ENCODE measurements around the gene BCKDHB. TPM values are rescaled to one million over a fixed set of nuclear protein-coding genes. Genes with fewer than 3 reads are reported as not detected.
"Not testable (repeated sequence)": the region's sequence is repeated elsewhere in the genome, so short reads cannot be mapped to it uniquely, and the experiment has no call there.

The BCKDHB gene
- total and polyA plus RNA-seq, 2 donors (not counting 3 experiments of a cell fraction or from before 2014, with no cell fraction given): 5.6 to 12.2 TPM

DNA sequence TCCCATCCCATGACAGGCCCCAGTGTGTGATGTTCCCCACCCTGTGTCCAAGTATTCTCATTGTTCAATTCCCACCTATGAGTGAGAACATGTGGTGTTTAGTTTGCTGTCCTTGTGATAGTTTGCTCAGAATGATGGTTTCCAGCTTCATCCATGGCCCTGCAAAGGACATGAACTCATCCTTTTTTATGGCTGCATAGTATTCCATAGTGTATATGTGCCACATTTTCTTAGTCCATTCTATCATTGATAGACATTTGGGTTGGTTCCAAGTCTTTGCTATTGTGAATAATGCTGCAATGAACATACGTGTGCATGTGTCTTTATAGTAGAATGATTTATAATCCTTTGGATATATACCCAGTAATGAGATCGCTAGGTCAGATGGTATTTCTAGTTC lies 132.3 kb downstream of the BCKDHB start:
- H3K4me1 ChIP-seq (ENCODE audit: control insufficient read depth, extremely low read depth, insufficient read depth, low read length); CTCF ChIA-PET; intact Hi-C loops (cut with micrococcal nuclease); FAIRE-seq; H3K36me3 ChIP-seq (ENCODE audit: control insufficient read depth in 2 of 2, extremely low read depth in 1 of 2, insufficient read depth in 2 of 2, low read length in 2 of 2); H2AFZ ChIP-seq (ENCODE audit: low read depth, low read length); DNase-seq (ENCODE audit: low read depth, low spot score); H3K79me2 ChIP-seq (ENCODE audit: control insufficient read depth, insufficient read depth, low read length); H4K20me1 ChIP-seq (replicated peaks; ENCODE audit: control insufficient read depth, extremely low read depth, insufficient read depth, low read length); H3K9me1 ChIP-seq (replicated peaks; ENCODE audit: control insufficient read depth, extremely low read depth, insufficient read depth, low read length); H3K4me3 ChIP-seq (replicated peaks in 1 of 3; ENCODE audit: insufficient read depth in 1 of 3, low read depth in 1 of 3, low read length in 3 of 3); H3K9ac ChIP-seq (replicated peaks; ENCODE audit: extremely low read depth, insufficient read depth, low read length); H3K27ac ChIP-seq (ENCODE audit: insufficient read depth, low read depth, low read length); H3K4me2 ChIP-seq (ENCODE audit: insufficient read depth, low read length); POLR2A ChIA-PET; dilution Hi-C loops (cut with MboI; ENCODE audit: extremely low pct_ligation_motif_present, low sequenced_read_pairs); BruUV-seq (replicated peaks); H3K27me3 ChIP-seq (ENCODE audit: control insufficient read depth in 2 of 2, insufficient read depth in 2 of 2, low read length in 2 of 2); H3K9me3 ChIP-seq (replicated peaks; ENCODE audit: control insufficient read depth, insufficient read depth, low read length): not testable (repeated sequence)

DNA sequence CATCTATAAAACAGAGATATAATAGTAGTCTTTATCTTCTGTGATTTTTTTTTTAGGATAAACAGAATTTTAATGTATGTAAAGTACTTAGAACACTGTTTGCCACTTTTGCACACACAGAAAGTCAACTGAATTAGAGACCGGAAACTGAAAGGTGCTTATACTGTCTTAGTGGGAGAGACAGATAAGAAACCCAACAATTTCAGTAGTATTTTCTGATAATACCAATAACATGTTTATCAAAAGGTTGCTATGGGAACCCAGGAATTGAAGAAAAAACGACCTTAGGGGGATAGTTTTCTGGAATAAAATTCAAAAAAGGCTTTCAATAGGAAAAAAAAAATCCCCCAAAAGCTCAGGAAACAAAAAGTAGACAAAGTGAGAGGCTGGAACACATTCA lies 138.6 kb downstream of the BCKDHB start:
- H3K36me3 ChIP-seq (ENCODE audit: control insufficient read depth in 2 of 2, extremely low read depth in 1 of 2, insufficient read depth in 2 of 2, low read length in 2 of 2): no peaks in the 10 kb centered on the region
- H3K27me3 ChIP-seq (ENCODE audit: control insufficient read depth in 2 of 2, insufficient read depth in 2 of 2, low read length in 2 of 2): no peaks in the 10 kb centered on the region
- H2AFZ ChIP-seq (ENCODE audit: low read depth, low read length): no peak overlapping the region
- dilution Hi-C loops (cut with MboI; ENCODE audit: extremely low pct_ligation_motif_present, low sequenced_read_pairs) (no loop called here), intact Hi-C loops (cut with micrococcal nuclease) (no loop called here)
- BruUV-seq (replicated peaks): no TSS peak
- H3K4me2 ChIP-seq (ENCODE audit: insufficient read depth, low read length): no peak overlapping the region
- FAIRE-seq (no peak), DNase-seq (ENCODE audit: low read depth, low spot score) (no peak)
- TF ChIP-seq JUN (IDR thresholded peaks at IDR 0.05; ENCODE audit: borderline replicate concordance, insufficient read depth, insufficient read length, low read depth) (no peak), FOS (IDR thresholded peaks at IDR 0.05; ENCODE audit: borderline replicate concordance, insufficient read depth, low read length) (no peak), EZH2 (IDR thresholded peaks at IDR 0.05; ENCODE audit: borderline replicate concordance, low read depth, low read length, severe bottlenecking) (no peak), POLR2A (IDR thresholded peaks at IDR 0.05; ENCODE audit: low read depth, low read length) (no peak)
- no peaks in the 10 kb centered on the region for H3K9me3 ChIP-seq (replicated peaks; ENCODE audit: control insufficient read depth, insufficient read depth, low read length)
- H3K9me1 ChIP-seq (replicated peaks; ENCODE audit: control insufficient read depth, extremely low read depth, insufficient read depth, low read length): no peaks in the 10 kb centered on the region
- no peaks in the 10 kb centered on the region for H3K79me2 ChIP-seq (ENCODE audit: control insufficient read depth, insufficient read depth, low read length)
- H4K20me1 ChIP-seq (replicated peaks; ENCODE audit: control insufficient read depth, extremely low read depth, insufficient read depth, low read length): no peaks in the 10 kb centered on the region
- ChIA-PET CTCF (no interaction called here), POLR2A (no interaction called here)
- no peak overlapping the region for H3K9ac ChIP-seq (replicated peaks; ENCODE audit: extremely low read depth, insufficient read depth, low read length)
- no peak overlapping the region for H3K27ac ChIP-seq (ENCODE audit: insufficient read depth, low read depth, low read length)
- H3K4me1 ChIP-seq (ENCODE audit: control insufficient read depth, extremely low read depth, insufficient read depth, low read length): no peaks in the 10 kb centered on the region
- no peak overlapping the region for H3K4me3 ChIP-seq (replicated peaks in 1 of 3; ENCODE audit: insufficient read depth in 1 of 3, low read depth in 1 of 3, low read length in 3 of 3)

Measured in endothelial cell of umbilical vein (primary cell).